MM.1S (cell line): ENCODE data around the gene S100A7.

Source experiments
- EZH2phosphoT487 ChIP-seq: fragments of 300-600 bp; sonication (generic); IDR thresholded peaks from 2 replicates; pipeline ENCODE4 v1.6.1; 2018; ENCODE audit warnings: antibody characterized with exemption, low read length
- TF ChIP-seq, protein P1 (sequence below): fragments of 300-600 bp; sonication (generic); IDR thresholded peaks from 2 replicates; pipeline ENCODE4 v1.5.1; 2016; ENCODE audit warnings: antibody characterized with exemption, low read length, mixed read lengths

DNA sequence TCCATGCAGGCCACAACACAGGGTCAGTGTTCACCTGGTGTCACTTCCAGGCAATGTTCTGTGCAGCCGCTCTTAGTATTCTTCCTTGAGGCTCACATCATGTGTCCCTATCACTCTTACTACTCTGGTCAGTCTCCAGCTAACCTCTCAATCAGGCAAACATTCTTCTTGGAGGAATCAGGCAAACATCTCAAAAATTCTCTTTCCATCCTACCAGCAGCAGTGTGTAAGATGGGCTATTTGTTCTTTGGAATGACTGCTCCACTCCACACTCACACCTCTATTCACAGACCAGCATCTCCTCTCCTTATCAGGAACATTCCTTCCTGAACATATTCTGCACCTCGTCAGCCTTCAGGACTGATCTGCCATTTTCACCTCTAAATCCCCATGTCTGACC, 40.1 kb downstream of the S100A7 start:
- TF ChIP-seq EZH2phosphoT487, result no peak
- TF ChIP-seq, protein P1, sequence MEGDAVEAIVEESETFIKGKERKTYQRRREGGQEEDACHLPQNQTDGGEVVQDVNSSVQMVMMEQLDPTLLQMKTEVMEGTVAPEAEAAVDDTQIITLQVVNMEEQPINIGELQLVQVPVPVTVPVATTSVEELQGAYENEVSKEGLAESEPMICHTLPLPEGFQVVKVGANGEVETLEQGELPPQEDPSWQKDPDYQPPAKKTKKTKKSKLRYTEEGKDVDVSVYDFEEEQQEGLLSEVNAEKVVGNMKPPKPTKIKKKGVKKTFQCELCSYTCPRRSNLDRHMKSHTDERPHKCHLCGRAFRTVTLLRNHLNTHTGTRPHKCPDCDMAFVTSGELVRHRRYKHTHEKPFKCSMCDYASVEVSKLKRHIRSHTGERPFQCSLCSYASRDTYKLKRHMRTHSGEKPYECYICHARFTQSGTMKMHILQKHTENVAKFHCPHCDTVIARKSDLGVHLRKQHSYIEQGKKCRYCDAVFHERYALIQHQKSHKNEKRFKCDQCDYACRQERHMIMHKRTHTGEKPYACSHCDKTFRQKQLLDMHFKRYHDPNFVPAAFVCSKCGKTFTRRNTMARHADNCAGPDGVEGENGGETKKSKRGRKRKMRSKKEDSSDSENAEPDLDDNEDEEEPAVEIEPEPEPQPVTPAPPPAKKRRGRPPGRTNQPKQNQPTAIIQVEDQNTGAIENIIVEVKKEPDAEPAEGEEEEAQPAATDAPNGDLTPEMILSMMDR, result no peak
